ENCODE data around the gene OR4K2. TPM values are rescaled to one million over a fixed set of nuclear protein-coding genes. Genes with fewer than 3 reads are reported as not detected.

The OR4K2 gene
- total RNA-seq, 1 experiment from 2014 or later = not detected

Other genes starting within 250 kb of the OR4K2 start
- 0.78 TPM in 1 of 2 replicates, not detected in the other for gene OR11H2, start 161.3 kb upstream of the OR4K2 start, total RNA-seq (2014; rRNA removed; shearing (Covaris generic))
- gene OR4Q3, start 131.6 kb upstream of the OR4K2 start, total RNA-seq (2014; rRNA removed; shearing (Covaris generic)) = not detected in 2 replicates
- gene OR4M1, start 101.6 kb upstream of the OR4K2 start, total RNA-seq (2014; rRNA removed; shearing (Covaris generic)) = not detected in 2 replicates
- under 0.01 and 0.10 TPM in 2 replicates for gene OR4N2, start 71.4 kb upstream of the OR4K2 start, total RNA-seq (2014; rRNA removed; shearing (Covaris generic))
- not detected in 2 replicates for gene OR4K5, start 45.5 kb downstream of the OR4K2 start, total RNA-seq (2014; rRNA removed; shearing (Covaris generic))
- not detected in 2 replicates for gene OR4K1, start 55.8 kb downstream of the OR4K2 start, total RNA-seq (2014; rRNA removed; shearing (Covaris generic))
- gene OR4K15, start 100.4 kb downstream of the OR4K2 start, total RNA-seq (2014; rRNA removed; shearing (Covaris generic)) = not detected in 2 replicates
- gene OR4Q2, start 127.0 kb downstream of the OR4K2 start, total RNA-seq (2014; rRNA removed; shearing (Covaris generic)) = not detected in 2 replicates
- gene OR4K14, start 144.2 kb downstream of the OR4K2 start, total RNA-seq (2014; rRNA removed; shearing (Covaris generic)) = not detected in 2 replicates
- not detected in 2 replicates for gene OR4K13, start 160.9 kb downstream of the OR4K2 start, total RNA-seq (2014; rRNA removed; shearing (Covaris generic))
- gene OR4L1, start 184.9 kb downstream of the OR4K2 start, total RNA-seq (2014; rRNA removed; shearing (Covaris generic)) = not detected in 2 replicates
- gene OR4K17, start 235.6 kb downstream of the OR4K2 start, total RNA-seq (2014; rRNA removed; shearing (Covaris generic)) = not detected in 2 replicates

All from RPMI7951 (cell line).